DOHH2 (cell line): Measurements from ENCODE around the gene TMPRSS11E.

Experiments
- CTCF ChIP-seq: fragments of 200-600 bp; sonication (generic); IDR thresholded peaks from one replicate; pipeline ENCODE4 v1.5.1; 2014; ENCODE audit warnings: antibody characterized with exemption, mild to moderate bottlenecking, low read depth, low read length; ENCODE audit not compliant: poor library complexity, severe bottlenecking
- EZH2phosphoT487 ChIP-seq: fragments of 200-600 bp; sonication (generic); IDR thresholded peaks from 2 replicates; pipeline ENCODE4 v1.6.1; 2017; ENCODE audit warnings: borderline replicate concordance, mild to moderate bottlenecking, antibody characterized with exemption, low read length, moderate library complexity, mixed read lengths

GRCh38 chr4:68434277-68434676 is 13.0 kb upstream of the TMPRSS11E start:
- no peak for TF ChIP-seq CTCF
- TF ChIP-seq EZH2phosphoT487 = no peak
